ENCODE results near the gene MIOX. TPM values are rescaled to one million over a fixed set of nuclear protein-coding genes. Genes with fewer than 3 reads are reported as not detected.

Gene MIOX
- total RNA-seq, 1 experiment from 2014 or later = 1.4 TPM

DNA sequence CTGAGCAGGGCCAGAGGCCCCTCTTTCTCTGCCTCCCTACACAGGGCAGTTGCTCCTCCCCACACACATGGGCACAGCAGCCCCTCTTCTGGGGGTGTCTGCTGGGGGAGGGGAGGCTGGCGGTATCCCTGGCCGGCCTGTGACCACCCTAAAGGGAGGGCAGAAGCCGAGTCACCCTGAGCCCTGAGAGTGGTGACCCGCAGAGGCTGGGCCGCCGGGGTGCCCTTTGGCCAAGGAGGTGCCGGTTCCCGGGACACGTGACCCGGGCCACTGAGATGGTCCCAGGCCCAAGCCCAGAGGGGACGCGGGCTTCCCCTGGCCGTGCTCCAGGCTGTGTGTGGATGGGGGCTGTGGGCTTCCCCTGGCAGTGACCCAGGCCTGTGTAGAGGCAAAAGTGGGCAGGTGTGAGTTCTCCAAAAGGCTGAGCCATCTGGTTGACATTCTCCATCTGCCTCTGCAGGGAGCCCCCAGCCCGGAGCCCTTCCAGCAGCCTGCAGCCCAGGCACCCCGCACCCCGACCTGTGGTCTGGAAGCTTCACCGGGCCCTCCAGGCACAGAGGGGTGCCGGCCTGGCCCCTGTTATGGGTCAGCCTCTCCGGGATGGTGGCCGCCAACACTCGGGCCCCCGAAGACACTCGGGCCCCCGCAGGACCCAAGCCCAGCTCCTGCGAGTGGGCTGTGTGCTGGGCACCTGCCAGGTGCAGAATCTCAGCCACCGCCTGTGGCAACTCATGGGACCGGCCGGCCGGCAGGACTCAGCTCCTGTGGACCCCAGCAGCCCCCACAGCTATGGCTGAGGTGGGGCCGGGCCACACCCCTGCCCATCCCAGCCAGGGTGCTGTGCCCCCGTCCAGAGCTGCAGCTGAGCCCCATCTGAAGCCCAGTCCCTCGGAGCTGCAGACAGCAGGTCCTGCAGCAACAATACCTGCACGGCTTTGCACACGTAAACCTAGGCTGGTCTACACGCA, 4.3 kb upstream of the MIOX start:
- no peak overlapping the region for H2BK20ac ChIP-seq (ENCODE audit: low read depth, low read length, poor library complexity, severe bottlenecking)
- H3K79me1 ChIP-seq (ENCODE audit: insufficient read depth, low read depth, low read length, poor library complexity, severe bottlenecking) = no peaks in the 10 kb centered on the region
- H3T11ph ChIP-seq (ENCODE audit: low read length) = no peak overlapping the region
- H2BK12ac ChIP-seq (ENCODE audit: insufficient read length, low read depth, low read length) = no peak overlapping the region
- no CpG with 5 or more reads among the region's 35 CpGs for WGBS (ENCODE audit: extremely low coverage, insufficient read length, low lambda C conversion rate)
- H3K14ac ChIP-seq (ENCODE audit: insufficient read depth, low read length) = no peak overlapping the region
- H3K27ac ChIP-seq (ENCODE audit: insufficient read length, low read depth, low read length) = no peak overlapping the region
- H4K8ac ChIP-seq (replicated peaks; ENCODE audit: insufficient read length, low read depth, low read length) = no peak overlapping the region
- no peak overlapping the region for H3K9ac ChIP-seq (ENCODE audit: extremely low read depth, insufficient read length, low read length)
- H3K18ac ChIP-seq (ENCODE audit: insufficient read length, low read depth, low read length) = no peak overlapping the region
- peaks cover 9% of the 10 kb centered on the region; the same call in 1 of the 2 replicates for H3K27me3 ChIP-seq (ENCODE audit: insufficient read depth, low read length)
- Mint-ChIP-seq H3K9me3 (no peaks in the 10 kb centered on the region), H3K27me3 (ENCODE audit: low read depth) (peaks cover 31% of the 10 kb centered on the region), H3K36me3 (ENCODE audit: insufficient read depth in 1 of 3, low read depth in 3 of 3) (peaks cover 0 to 2% (median 0%) of the 10 kb centered on the region in 3 experiments; a peak in 1 of 7 replicates), H3K4me1 (peaks cover 3 to 9% of the 10 kb centered on the region in 2 experiments; a peak in 3 of 4 replicates), H3K27ac (no peak overlapping the region), H3K4me3 (peak overlapping the region; percentile 72 to 84)
- TF ChIP-seq, protein P1, sequence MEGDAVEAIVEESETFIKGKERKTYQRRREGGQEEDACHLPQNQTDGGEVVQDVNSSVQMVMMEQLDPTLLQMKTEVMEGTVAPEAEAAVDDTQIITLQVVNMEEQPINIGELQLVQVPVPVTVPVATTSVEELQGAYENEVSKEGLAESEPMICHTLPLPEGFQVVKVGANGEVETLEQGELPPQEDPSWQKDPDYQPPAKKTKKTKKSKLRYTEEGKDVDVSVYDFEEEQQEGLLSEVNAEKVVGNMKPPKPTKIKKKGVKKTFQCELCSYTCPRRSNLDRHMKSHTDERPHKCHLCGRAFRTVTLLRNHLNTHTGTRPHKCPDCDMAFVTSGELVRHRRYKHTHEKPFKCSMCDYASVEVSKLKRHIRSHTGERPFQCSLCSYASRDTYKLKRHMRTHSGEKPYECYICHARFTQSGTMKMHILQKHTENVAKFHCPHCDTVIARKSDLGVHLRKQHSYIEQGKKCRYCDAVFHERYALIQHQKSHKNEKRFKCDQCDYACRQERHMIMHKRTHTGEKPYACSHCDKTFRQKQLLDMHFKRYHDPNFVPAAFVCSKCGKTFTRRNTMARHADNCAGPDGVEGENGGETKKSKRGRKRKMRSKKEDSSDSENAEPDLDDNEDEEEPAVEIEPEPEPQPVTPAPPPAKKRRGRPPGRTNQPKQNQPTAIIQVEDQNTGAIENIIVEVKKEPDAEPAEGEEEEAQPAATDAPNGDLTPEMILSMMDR (conservative IDR thresholded peaks at IDR 0.05) = no peak
- no peak for DNase-seq
- no peak overlapping the region for H3K23ac ChIP-seq (ENCODE audit: insufficient read length, low read depth, low read length)
- H4K91ac ChIP-seq (ENCODE audit: insufficient read length, low read depth, low read length) = no peak overlapping the region
- H4K20me1 ChIP-seq (ENCODE audit: control insufficient read depth, insufficient read depth, insufficient read length) = no peaks in the 10 kb centered on the region
- H2AFZ ChIP-seq (ENCODE audit: low read length) = no peak overlapping the region
- H3K23me2 ChIP-seq (ENCODE audit: insufficient read length, low read depth, low read length, poor library complexity, severe bottlenecking) = peaks cover 7% of the 10 kb centered on the region
- no peak overlapping the region for H3K4ac ChIP-seq (ENCODE audit: low read depth, low read length)
- no peaks in the 10 kb centered on the region for H3K9me3 ChIP-seq (ENCODE audit: control insufficient read depth, low read depth, low read length)
- H3K4me2 ChIP-seq (ENCODE audit: insufficient read depth, insufficient read length, low read length) = peak overlapping the region; percentile 7
- H2BK5ac ChIP-seq (ENCODE audit: insufficient read length, low read length) = no peak overlapping the region
- H3K79me2 ChIP-seq (ENCODE audit: insufficient read depth, low read length) = no peaks in the 10 kb centered on the region
- H2AK5ac ChIP-seq (ENCODE audit: insufficient read length, low read length) = no peak overlapping the region
- no peaks in the 10 kb centered on the region for H3K4me1 ChIP-seq (ENCODE audit: insufficient read depth, low read length)
- H2BK120ac ChIP-seq (ENCODE audit: low read depth, low read length, poor library complexity, severe bottlenecking) = no peak overlapping the region
- H3K56ac ChIP-seq (ENCODE audit: insufficient read length, low read depth, low read length) = no peak overlapping the region
- H2BK15ac ChIP-seq (ENCODE audit: low read depth, low read length) = no peak overlapping the region
- H4K5ac ChIP-seq (ENCODE audit: insufficient read length, low read depth, low read length) = no peak overlapping the region

Measured in H9 (cell line).